Globus pallidus (tissue), 1 donor: Measurements from ENCODE around the gene GFPT2.
A peak's percentile ranks its signal among the peaks of the same experiment; 100 is the strongest.

Source experiments
- DNase-seq: peaks from one replicate; pipeline ENCODE4 v3.0.0-alpha.2; 2015; ENCODE audit warnings: low spot score

The GFPT2 gene

GRCh38 chr5:180332861-180333260 is 20.3 kb downstream of the GFPT2 start:
- no peak for DNase-seq

DNA sequence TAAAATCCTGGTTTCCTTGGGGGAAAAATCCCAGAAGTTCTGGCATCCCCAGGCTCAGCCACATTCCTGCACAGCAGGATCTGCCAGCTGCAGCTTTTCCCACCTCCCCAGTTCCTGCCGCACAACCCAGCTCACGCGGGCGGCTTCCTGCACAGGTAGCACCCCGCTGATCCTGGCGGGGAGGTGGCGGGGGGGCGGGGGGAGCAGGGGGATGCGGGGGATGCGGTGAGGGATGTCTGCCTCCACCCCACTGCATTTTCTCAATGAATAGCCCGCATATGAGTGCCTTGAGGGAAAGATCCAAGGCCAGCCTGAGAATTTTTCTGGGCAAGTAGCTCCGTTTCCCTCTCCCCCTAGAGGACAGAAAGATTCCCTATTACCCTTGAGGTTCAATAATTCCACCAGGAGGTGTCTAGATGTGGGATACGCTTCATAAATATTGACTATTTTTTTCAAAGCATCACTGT is 21.1 kb downstream of the GFPT2 start:
- DNase-seq: no peak

DNA sequence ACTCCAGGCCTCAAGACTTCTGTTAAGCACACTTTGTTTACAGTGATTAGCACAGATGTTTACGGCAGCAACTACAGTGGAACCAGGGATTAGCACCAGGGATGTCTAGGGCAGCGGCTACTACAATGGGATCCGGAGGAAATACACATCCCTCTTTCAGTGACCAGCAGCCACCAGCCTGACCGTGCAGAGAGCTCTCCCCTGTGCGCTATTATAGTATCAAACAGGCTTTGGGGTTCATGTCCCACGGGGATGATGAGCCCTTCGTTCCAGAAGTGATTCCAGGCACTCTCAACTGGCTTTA is 21.5 kb downstream of the GFPT2 start:
- DNase-seq: no peak

DNA sequence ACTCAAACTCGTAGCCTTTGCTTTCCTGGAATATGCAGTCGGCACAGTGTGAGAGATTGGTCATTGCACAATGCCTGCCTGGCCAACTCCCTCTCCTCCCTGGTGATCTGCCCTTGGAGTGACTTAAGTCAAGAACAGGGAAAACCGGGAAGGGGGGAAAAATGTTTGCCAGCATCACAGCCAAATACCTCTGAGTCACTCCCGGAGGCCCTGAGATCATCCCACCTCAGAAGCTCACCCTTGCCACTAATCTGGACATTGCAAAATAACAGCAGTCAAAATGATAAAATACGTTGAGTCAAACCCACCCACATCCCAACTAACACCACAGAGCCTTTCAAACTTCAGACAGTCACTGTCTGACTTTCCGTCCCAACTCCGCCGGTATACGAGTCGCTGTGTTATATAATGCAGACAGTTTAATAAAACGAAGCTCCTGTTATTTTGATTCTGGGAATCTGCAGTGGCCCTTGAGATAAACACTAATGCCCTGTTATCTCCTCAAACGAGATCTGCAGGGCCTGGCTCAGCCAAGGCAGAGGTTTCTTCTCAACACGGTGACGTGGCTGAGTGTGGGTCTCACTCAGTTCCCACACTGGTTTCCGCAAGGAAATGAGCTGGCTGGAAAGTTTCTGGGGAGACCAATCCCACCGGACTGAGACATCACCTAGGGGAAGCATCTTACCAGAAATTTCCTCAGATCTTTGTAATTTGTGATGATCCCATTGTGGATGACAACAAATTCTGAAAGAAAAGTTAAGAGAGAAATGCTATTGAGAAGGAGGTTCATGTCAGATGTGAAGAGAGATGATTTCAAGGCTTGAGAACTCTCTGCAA is 22.1 kb downstream of the GFPT2 start:
- DNase-seq: no peak

- DNase-seq: no peak
Measured at GRCh38 chr5:180330270-180330648, 22.9 kb downstream of the GFPT2 start.

DNA sequence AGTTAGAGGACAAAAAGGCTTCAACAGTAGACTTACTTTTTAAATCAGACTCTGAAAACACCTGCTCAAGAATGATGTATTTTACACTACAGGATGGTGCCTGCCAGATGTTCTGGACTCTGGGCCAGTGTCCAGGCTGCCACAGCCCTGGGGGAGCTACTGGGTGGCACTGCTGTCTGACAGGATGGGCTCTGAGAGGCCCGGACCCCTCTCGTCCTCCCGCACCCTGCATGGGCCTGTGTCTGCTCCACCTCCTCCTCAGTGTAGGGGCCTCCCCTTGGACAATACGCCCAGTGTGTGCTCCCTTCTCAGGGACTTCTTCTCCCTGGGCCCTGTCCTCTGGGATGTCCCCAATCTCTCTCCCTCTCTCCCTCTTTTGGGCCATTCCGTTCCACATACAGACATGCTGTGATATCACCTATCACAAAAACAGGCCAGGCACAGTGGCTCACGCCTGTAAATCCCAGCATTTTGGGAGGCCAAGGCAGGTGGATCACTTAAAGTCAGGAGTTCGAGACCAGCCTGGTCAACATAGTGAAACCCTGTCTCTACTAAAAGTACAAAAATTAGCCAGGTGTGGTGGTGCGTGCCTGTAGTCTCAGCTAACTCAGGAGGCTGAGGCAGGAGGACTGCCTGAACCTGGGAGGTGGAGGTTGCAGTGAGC is 23.4 kb downstream of the GFPT2 start:
- DNase-seq: no peak

DNA sequence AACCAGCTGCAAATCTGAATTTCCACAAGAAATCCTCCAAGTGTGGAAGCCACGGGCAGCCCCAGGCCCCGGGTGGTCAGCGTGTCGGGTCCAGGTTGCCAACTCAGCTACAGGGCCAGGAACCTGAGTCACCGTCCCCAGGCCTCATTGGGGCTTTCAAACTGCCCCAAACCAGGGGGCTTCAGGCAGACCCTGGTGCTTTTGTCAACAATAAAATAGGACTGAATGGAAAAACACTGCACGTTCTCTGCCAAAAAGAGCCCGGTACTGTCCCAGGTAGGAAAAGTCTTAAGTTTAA is 24.0 kb downstream of the GFPT2 start:
- DNase-seq: no peak

- DNase-seq: peak; percentile 54
Measured at GRCh38 chr5:180328296-180329137, 24.6 kb downstream of the GFPT2 start.

- DNase-seq: no peak
Measured at GRCh38 chr5:180326989-180327565, 26.1 kb downstream of the GFPT2 start.

DNA sequence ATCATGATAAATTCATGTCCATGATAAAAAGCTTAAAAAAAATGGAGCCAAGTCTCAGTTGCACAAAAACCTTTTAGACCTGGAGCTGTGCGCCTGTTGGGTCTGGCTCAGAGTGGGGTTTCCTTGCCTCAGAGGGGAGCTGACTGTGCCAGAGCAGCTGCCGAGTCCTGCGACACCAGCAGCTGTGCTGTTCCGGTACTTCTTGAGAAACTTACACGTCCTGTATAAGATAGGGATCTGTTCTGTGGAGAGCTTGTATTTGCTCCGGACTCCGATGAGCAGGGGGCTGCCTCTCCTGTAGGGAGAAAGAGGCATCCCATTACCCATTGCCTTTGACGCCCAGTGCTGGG is 28.6 kb downstream of the GFPT2 start:
- no peak for DNase-seq

- peak; percentile 26 for DNase-seq
Measured at GRCh38 chr5:180323941-180324600, 29.1 kb downstream of the GFPT2 start.

- no peak for DNase-seq
Measured at GRCh38 chr5:180323160-180323559, 30.0 kb downstream of the GFPT2 start.

- DNase-seq: no peak
Measured at GRCh38 chr5:180318456-180319089, 34.6 kb downstream of the GFPT2 start.

DNA sequence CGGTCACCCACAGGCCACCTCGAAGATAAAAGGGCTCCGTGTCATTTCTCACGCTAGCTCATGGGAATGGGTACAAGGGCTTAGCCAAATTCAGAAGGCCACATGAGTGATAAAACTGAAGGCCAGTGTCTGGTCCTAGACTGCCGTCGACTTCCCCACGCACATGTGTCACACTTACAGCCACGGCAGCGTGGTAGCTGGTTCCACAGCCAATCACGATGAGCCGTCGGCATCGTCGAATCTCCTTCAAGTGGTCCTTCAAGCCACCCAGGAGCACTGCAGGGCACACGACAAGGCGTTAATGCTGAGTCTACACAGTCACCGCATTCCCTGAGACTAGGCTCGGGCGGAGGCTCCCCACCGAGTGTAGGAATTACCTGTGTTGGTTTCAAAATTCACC is 36.5 kb downstream of the GFPT2 start:
- no peak for DNase-seq

DNA sequence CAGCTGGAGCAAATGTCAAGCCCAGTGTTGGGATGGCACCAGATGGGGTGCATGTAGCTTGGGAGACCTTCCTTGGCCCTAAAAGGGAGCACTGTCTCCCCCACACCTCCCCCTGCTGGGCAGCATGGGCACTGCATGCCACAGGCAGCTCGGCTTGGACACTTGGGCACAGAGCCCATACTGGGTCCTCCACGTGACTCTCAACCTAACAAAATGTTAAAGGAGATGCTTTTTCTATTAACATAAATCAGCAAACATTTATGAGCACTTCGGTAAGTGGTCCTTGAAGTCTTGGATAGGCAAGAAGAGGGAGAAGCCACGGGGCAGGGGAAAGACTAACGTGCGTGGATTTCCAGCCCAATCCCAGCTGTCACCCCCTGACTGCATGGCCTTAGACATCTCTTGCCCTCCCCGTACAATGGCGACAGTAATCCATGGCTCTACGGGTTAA is 37.3 kb downstream of the GFPT2 start:
- peak; percentile 56 for DNase-seq

GRCh38 chr5:180313677-180314505 is 39.2 kb downstream of the GFPT2 start:
- no peak for DNase-seq

- no peak for DNase-seq
Measured at GRCh38 chr5:180311216-180311615, 41.9 kb downstream of the GFPT2 start.

- DNase-seq: no peak
Measured at GRCh38 chr5:180306796-180307195, 46.3 kb downstream of the GFPT2 start.

- DNase-seq: no peak
Measured at GRCh38 chr5:180305481-180305880, 47.7 kb downstream of the GFPT2 start.
